Breast epithelium (tissue), 3 donors: ENCODE results near the gene EFCAB8.

ENCODE experiments used
- CTCF ChIP-seq, 3 donors: fragments of 450-650 bp; IDR thresholded peaks; one replicate each; pipeline ENCODE4 v1.5.1; 2016 to 2017; ENCODE audit warnings: antibody characterized with exemption in 3 of 3, mild to moderate bottlenecking in 3 of 3, moderate library complexity in 3 of 3
- POLR2A ChIP-seq: fragments of 450-650 bp; IDR thresholded peaks from one replicate; pipeline ENCODE4 v1.6.1; 2016; ENCODE audit warnings: antibody characterized with exemption, mild to moderate bottlenecking, moderate library complexity
- POLR2AphosphoS5 ChIP-seq, 3 donors: sonication (generic); formaldehyde crosslinking; IDR thresholded peaks; one replicate each; pipeline ENCODE4 v1.6.1; 2017; ENCODE audit warnings: antibody characterized with exemption in 3 of 3

GRCh38 chr20:32847964-32848363, 10.8 kb upstream of the EFCAB8 start:
- TF ChIP-seq CTCF (IDR thresholded peaks at IDR 0.05), result no peak
- TF ChIP-seq POLR2AphosphoS5 (IDR thresholded peaks at IDR 0.05), result no peak
- no peak for TF ChIP-seq POLR2A
